Stimulated activated CD4-positive, alpha-beta T cell treated with anti-CD3 and anti-CD28 coated beads, Interleukin-12 subunit alpha, Interleukin-12 subunit beta, amount 100 ng/mL, for 48 hours (primary cell): ENCODE data around the gene GRM5.
"Not testable (repeated sequence)": the region's sequence is repeated elsewhere in the genome, so short reads cannot be mapped to it uniquely, and the experiment has no call there.

Experiments used
- DNase-seq, 3 donors: peaks; one replicate each; pipeline ENCODE4 v3.0.0-alpha.2; 2020; ENCODE audit warnings: low read depth in 2 of 3, low spot score in 1 of 3

The GRM5 gene

GRCh38 chr11:89065651-89066201 lies at the start of gene GRM5:
TSS of gene GRM5 (minus strand) at chr11:89065982. CDS start at chr11:89047872, 18,110 bp downstream.
- DNase-seq = not testable (repeated sequence)

- peak in 1 of 3 donors; percentile 1 for DNase-seq
Measured at GRCh38 chr11:89097956-89098355, 32.2 kb upstream of the GRM5 start.

DNA sequence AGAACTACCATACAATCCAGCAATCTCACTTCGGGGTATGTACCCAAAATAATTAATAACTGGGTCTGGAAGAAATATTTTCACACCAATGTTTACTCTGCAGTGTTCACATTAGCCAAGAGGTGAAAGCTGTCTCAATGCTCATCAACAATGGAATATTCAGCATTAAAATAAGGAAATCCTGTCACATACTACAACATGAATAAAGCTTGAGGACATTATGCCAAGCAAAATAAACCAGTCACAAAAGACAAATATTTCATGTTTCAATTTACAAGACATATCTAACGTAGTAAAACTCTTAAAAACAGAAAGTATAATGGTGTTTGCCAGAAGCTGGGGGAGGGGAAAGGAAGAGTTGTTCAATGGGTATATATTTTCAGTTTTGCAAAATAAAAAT lies 28.0 kb upstream of the GRM5 start:
- not testable (repeated sequence) for DNase-seq

DNA sequence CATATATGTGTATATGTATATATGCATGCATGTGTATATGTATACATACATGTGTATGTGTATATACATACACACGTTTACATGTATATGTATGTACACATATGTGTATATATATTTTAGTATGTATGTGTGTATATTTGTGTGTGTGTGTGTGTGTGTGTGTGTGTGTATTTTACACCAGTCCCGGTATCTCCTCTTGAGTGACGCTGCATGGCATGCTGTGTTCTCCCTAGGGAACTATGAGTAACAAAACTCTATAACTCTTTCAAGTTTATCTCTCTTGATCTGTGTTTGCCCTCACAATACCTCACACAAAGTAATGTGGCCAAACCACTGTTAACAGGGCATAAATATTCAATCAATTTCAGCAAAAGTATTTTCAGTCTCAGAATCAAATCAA lies 19.2 kb upstream of the GRM5 start:
- DNase-seq = not testable (repeated sequence)

- not testable (repeated sequence) for DNase-seq
Measured at GRCh38 chr11:89070911-89071310, 5.1 kb upstream of the GRM5 start.

DNA sequence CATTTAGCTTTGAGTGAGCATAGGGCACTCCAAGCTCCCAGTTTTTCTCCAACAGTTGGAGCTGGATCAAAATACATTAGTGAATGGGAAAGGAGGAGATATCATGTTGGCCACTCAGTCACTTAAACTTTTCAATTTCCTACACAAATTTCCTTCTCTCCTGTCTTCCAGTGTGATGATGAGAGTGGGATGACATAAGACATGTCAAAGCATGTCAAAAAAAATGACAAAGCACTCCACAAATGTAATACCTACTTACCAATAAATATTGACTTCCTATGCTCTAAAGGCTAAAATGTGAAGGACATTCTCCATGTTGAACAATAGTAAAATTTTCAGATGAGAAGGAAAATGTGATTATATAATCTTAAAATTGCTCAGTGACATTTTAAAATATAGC lies 1.5 kb upstream of the GRM5 start:
- no peak for DNase-seq

DNA sequence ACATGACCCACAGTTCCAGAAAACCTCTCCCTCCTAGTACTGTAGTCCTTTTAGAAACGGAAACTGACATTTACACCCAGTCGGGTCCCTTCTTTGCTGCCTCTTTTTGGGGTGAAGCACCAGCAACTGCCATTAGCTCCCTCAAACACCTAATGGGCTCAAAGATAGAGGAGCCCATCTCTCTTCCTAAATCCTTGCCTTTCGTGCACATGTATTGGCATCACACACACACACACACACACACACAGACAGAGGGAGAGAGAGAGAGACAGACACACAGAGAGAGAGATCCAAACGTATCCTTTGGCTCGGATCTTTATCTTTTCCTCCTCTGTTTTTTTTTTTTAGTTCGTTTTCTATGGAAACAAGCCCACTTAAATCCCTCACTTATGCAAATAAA lies 716 bp downstream of the GRM5 start:
- DNase-seq = no peak

DNA sequence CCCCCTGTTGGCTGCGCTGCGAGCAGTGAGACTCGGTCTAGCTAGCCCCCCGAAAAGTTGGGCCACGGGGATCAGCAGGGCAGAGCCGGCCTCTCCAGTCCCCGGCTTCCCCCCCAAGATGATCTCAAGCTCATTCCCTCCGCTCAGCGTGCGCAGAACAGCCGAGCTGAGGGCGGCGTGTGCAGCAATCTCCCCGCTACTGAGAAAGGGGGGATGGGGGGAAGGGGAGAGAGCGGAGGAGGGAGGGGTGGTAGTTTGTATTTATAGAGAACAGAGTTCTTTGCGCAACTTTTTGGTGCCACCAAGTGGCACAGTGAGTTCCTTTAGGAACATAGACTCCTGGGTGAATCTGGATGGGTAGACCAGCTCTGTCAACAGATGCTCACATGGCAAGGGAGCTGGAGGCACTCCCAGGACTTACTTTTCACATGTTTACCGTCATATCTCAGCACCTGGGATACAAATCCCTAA lies 2.3 kb downstream of the GRM5 start:
- DNase-seq = not testable (repeated sequence)

- DNase-seq = not testable (repeated sequence)
Measured at GRCh38 chr11:89062771-89063298, 2.9 kb downstream of the GRM5 start.

- not testable (repeated sequence) for DNase-seq
Measured at GRCh38 chr11:89061839-89062238, 3.9 kb downstream of the GRM5 start.

GRCh38 chr11:89057406-89057805 lies 8.4 kb downstream of the GRM5 start:
- DNase-seq = not testable (repeated sequence)

DNA sequence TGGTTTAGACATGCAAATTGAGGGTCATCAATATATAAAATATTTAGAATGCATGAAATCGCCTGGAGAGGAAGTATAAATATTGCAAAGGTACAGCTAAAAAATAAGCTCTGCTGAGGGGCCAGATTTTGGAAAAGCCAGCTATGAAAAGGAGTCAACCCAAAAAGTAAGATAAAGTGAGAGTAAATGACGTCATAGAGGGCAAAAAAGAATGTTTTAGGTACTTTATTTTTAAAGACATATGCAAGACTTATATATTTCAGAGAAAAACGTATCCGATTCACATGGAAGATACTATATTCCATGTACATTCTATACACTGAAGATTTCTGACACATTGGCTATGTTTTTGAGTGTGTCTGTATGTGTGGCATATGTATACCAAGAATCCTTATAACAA lies 13.6 kb downstream of the GRM5 start:
- no peak for DNase-seq

DNA sequence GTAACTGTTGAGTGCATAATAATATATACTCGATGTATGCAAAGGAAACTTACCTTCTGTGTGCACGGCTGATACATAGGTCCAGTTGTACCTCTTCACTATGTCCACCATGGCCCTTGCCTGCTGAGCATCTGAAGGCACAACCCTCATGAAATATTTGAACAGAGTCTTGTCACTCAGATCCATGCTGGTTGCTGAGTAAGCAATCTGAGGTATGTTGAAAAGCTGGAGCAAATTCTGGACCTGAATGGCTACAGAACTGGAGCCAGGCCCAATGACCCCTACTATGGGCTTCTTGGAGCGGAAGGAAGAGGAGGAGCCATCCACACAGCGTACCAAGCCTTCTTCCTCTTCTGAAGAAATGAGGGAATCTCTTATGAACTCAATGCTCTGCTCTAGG lies 18.6 kb downstream of the GRM5 start:
- DNase-seq = not testable (repeated sequence)

DNA sequence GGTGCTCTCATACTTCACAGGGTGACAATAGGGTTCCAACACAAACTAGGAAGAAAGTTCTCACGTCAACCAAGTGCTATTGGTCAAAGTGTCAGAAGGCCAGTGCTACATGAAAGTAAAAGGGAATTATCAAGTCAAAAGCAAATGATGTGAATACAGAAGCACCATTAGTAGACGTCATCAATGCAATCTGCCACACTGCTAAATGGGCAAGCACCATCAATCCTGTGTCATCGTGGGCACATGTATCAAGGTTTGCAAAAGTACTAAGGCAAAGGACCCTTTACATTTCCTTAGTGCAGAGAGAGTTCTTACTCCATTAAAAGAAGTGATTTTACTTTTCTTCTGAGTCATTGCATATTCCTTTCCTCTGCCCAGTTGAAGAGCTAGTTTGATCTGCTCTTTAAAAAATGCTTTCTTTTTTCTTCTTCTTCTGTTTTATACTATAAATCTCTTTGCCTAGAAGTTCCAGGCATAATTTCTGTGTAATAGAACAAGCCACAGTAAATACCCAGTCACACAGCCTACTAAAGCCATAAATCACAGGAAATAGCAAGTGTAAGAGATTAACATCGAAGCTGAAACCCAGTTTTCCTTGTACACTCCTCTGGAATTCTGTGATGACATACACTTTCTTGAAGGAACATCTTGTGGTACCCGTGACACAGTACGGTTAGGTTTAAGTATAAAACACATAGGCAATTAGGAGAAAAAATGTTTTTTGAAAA lies 21.8 kb downstream of the GRM5 start:
- not testable (repeated sequence) for DNase-seq

- not testable (repeated sequence) for DNase-seq
Measured at GRCh38 chr11:89029671-89030070, 36.1 kb downstream of the GRM5 start.

GRCh38 chr11:89021339-89021738 lies 44.4 kb downstream of the GRM5 start:
- no peak for DNase-seq

DNA sequence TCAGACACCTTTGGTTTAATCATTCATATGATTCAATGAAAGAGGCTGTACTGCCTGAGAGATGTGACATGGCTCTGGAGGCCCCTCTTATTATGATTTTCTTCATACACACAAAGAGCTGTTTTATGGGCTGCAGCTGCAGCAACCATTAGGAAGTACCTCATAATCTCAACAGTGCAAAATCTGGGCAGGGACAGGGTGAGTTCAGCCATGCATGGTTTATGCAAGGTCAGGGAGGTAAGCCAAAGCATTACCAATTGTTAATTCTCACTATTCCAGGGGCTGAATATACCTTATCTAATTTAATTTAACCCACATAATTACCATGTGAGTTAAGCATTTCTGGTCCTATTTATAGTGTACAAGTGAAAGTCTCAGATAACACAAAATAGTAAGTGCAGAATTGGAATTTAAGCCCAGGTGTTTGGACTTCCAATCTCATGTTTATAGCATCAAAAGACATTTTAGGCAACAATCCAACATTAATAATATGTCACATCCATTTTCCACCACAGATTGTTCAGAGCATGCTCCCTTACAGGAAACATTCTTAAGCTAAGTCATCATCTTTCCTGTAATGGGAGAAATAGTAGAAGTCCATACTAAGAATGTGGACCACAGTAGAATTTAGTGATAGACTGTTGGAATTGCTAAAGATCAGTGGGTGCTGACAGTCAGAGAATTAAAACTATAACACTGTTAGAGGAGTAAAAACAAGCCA lies 45.8 kb downstream of the GRM5 start:
- DNase-seq = not testable (repeated sequence)

DNA sequence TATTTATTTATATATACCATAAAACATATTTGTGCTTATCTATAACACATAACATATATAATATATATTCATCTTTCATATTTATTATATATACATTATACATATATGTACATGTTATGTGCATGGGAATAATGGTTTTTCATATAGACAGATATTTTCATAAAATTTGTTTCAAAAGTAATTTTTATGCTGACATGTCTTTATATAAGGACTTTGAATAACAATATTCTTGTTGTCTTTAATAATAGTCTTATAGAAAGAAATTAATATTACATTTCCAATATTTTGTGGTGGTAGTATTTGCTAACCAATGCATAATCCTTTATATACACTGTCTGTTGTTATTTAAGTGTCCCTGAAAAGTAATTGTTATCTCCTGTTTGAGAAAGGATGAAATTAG lies 49.6 kb downstream of the GRM5 start:
- no peak for DNase-seq

GRCh38 chr11:89015614-89016013 lies 50.2 kb downstream of the GRM5 start:
- no peak for DNase-seq

GRCh38 chr11:89000852-89001251 lies 64.9 kb downstream of the GRM5 start:
- not testable (repeated sequence) for DNase-seq

GRCh38 chr11:88979641-88980040 lies 86.1 kb downstream of the GRM5 start:
- DNase-seq = no peak

GRCh38 chr11:88978992-88979391 lies 86.8 kb downstream of the GRM5 start:
- DNase-seq = not testable (repeated sequence)
